ENCODE measurements around the gene DKC1. TPM values are rescaled to one million over a fixed set of nuclear protein-coding genes. Genes with fewer than 3 reads are reported as not detected.

The DKC1 gene
- total RNA-seq, 1 donor from 2014 or later = 26.1 TPM

GRCh38 chrX:154793084-154793795, 30.6 kb downstream of the DKC1 start:
- Histone ChIP-seq H3K4me1 (peaks cover 6% of the 10 kb centered on the region), H3K36me3 (no peaks in the 10 kb centered on the region), H3K27me3 (ENCODE audit: low read depth) (no peaks in the 10 kb centered on the region), H3K4me3 (no peak overlapping the region), H3K9me3 (no peaks in the 10 kb centered on the region), H3K27ac (no peak overlapping the region)
- DNase-seq (no peak), ATAC-seq (peak in 1 of 2 donors; percentile 54)
- TF ChIP-seq CTCF (IDR thresholded peaks at IDR 0.05) = no peak
- intact Hi-C loops (cut with DNase I) = no loop called here

GRCh38 chrX:154795016-154795415, 32.4 kb downstream of the DKC1 start:
- Histone ChIP-seq H3K27ac (no peak overlapping the region), H3K4me3 (no peak overlapping the region), H3K36me3 (no peaks in the 10 kb centered on the region), H3K4me1 (peaks cover 20% of the 10 kb centered on the region), H3K27me3 (ENCODE audit: low read depth) (no peaks in the 10 kb centered on the region), H3K9me3 (no peaks in the 10 kb centered on the region)
- TF ChIP-seq CTCF (IDR thresholded peaks at IDR 0.05) = no peak
- ATAC-seq = no peak
- no peak for DNase-seq
- intact Hi-C loops (cut with DNase I) = no loop called here

GRCh38 chrX:154797006-154797405, 34.3 kb downstream of the DKC1 start:
- no peaks in the 10 kb centered on the region for H3K9me3 ChIP-seq
- peaks cover 26% of the 10 kb centered on the region for H3K4me1 ChIP-seq
- H3K27me3 ChIP-seq (ENCODE audit: low read depth) = no peaks in the 10 kb centered on the region
- no peak overlapping the region for H3K27ac ChIP-seq
- intact Hi-C loops (cut with DNase I) = no loop called here
- H3K36me3 ChIP-seq = no peaks in the 10 kb centered on the region
- DNase-seq (no peak), ATAC-seq (no peak)
- H3K4me3 ChIP-seq = no peak overlapping the region
- TF ChIP-seq CTCF (IDR thresholded peaks at IDR 0.05) = no peak

GRCh38 chrX:154799556-154800348, 37.1 kb downstream of the DKC1 start:
- DNase-seq = no peak
- peak; percentile 35 to 51 for ATAC-seq
- intact Hi-C loops (cut with DNase I) = no loop called here

More at GRCh38 chrX:154799556-154800348, 37.1 kb downstream of the DKC1 start:
- Histone ChIP-seq H3K36me3 (no peaks in the 10 kb centered on the region), H3K9me3 (no peaks in the 10 kb centered on the region), H3K4me1 (peaks cover 30% of the 10 kb centered on the region), H3K4me3 (no peak overlapping the region), H3K27ac (peak overlapping the region; percentile 49), H3K27me3 (ENCODE audit: low read depth) (no peaks in the 10 kb centered on the region)
- no peak for TF ChIP-seq CTCF (IDR thresholded peaks at IDR 0.05)

All from lower lobe of right lung (tissue), 2 donors.